K562 (cell line): ENCODE data around the gene SOX15. TPM values are rescaled to one million over a fixed set of nuclear protein-coding genes. Genes with fewer than 3 reads are reported as not detected.
A peak's percentile ranks its signal among the peaks of the same experiment; 100 is the strongest.

Experiments
- ARID1B ChIP-seq: fragments of 450-650 bp; IDR thresholded peaks from 2 replicates; pipeline ENCODE4 v1.6.1; 2016; ENCODE audit warnings: antibody characterized with exemption, mild to moderate bottlenecking, inconsistent platforms
- C11orf30 ChIP-seq: fragments of 450-650 bp; IDR thresholded peaks from 2 replicates; pipeline ENCODE4 v1.6.1; 2016; ENCODE audit warnings: low read depth, mild to moderate bottlenecking
- CBX1 ChIP-seq: sonication (generic); IDR thresholded peaks from 2 replicates; pipeline ENCODE4 v1.6.1; 2016; ENCODE audit warnings: antibody characterized with exemption, low read depth, mild to moderate bottlenecking
- CBX3 ChIP-seq, 2 experiments: IDR thresholded peaks; 1 replicate in 1 of 2; 2 replicates in 1 of 2; pipeline ENCODE4 v1.6.1; 2012; ENCODE audit warnings: inconsistent platforms in 2 of 2, low read length in 2 of 2, borderline replicate concordance in 1 of 2, control low read depth in 1 of 2
- EGR1 ChIP-seq: fragments of 450-650 bp; conservative IDR thresholded peaks from 2 replicates; pipeline ENCODE4 v1.6.1; 2017; ENCODE audit warnings: mild to moderate bottlenecking
- EHMT2 ChIP-seq: fragments of 450-650 bp; IDR thresholded peaks from 2 replicates; pipeline ENCODE4 v1.6.1; 2018; ENCODE audit warnings: antibody characterized with exemption
- ELF1 ChIP-seq: fragments of 200-800 bp; sonication (Bioruptor generic); IDR thresholded peaks from 2 replicates; pipeline ENCODE4 v1.6.1; 2016; ENCODE audit warnings: missing genetic modification characterization, missing compliant biosample characterization
- HDAC6 ChIP-seq: IDR thresholded peaks from 2 replicates; pipeline ENCODE4 v1.6.1; 2012; ENCODE audit warnings: low read depth, mild to moderate bottlenecking, control low read depth, inconsistent platforms, low read length, moderate library complexity
- POLR2A ChIP-seq: fragments of 450-650 bp; conservative IDR thresholded peaks from 2 replicates; pipeline ENCODE4 v1.6.1; 2016
- POLR2AphosphoS5 ChIP-seq: IDR thresholded peaks from 2 replicates; pipeline ENCODE4 v1.6.1; 2011; ENCODE audit warnings: mild to moderate bottlenecking, low read depth, low read length, moderate library complexity; ENCODE audit not compliant: control insufficient read depth, insufficient read depth
- RBM25 ChIP-seq: fragments of 200-400 bp; formaldehyde crosslinking; IDR thresholded peaks from 2 replicates; pipeline ENCODE4 v1.6.1; 2018; ENCODE audit warnings: low read length, low read depth, moderate library complexity; ENCODE audit not compliant: severe bottlenecking
- RFX1 ChIP-seq: fragments of 450-650 bp; IDR thresholded peaks from 2 replicates; pipeline ENCODE4 v1.6.1; 2016; ENCODE audit warnings: mild to moderate bottlenecking, moderate library complexity
- RNF2 ChIP-seq: sonication (generic); IDR thresholded peaks from 2 replicates; pipeline ENCODE4 v1.6.1; 2016
- SMAD1 ChIP-seq: fragments of 150-350 bp; IDR thresholded peaks from 2 replicates; pipeline ENCODE4 v1.6.1; 2014; ENCODE audit warnings: low read length, low read depth; ENCODE audit not compliant: partially characterized antibody
- ZFPM2 ChIP-seq: fragments of 250-450 bp; sonication (Bioruptor Pico); IDR thresholded peaks from 2 replicates; pipeline ENCODE4 v1.5.1; 2022; ENCODE audit warnings: mild to moderate bottlenecking
- ZNF146 ChIP-seq: IDR thresholded peaks from one replicate; pipeline ENCODE4 v1.6.1; 2018; ENCODE audit warnings: missing compliant biosample characterization; ENCODE audit not compliant: unreplicated experiment
- ZNF232 ChIP-seq: sonication (generic); formaldehyde crosslinking; IDR thresholded peaks from 2 replicates; pipeline ENCODE4 v1.8.0; 2022; ENCODE audit warnings: mild to moderate bottlenecking, missing genetic modification reagents
- ZNF589 ChIP-seq: fragments of 200-800 bp; sonication (Bioruptor generic); IDR thresholded peaks from 2 replicates; pipeline ENCODE4 v1.6.1; 2016; ENCODE audit warnings: low read depth, missing genetic modification characterization, missing compliant biosample characterization
- ZNF639 ChIP-seq, 2 experiments: fragments of 200-800 bp in 1 of 2; sonication (Bioruptor generic) in 1 of 2; sonication (generic) in 1 of 2; formaldehyde crosslinking in 1 of 2; IDR thresholded peaks in 1 of 2; conservative IDR thresholded peaks in 1 of 2; 2 replicates each; pipeline versions ENCODE4 v1.5.0 to v1.6.1; 2016 to 2020; ENCODE audit warnings: missing compliant biosample characterization in 1 of 2, missing genetic modification characterization in 1 of 2, missing genetic modification reagents in 1 of 2
- polyA plus RNA-seq, 8 experiments: library from polyadenylated mRNA; depleted of rRNA in 4 of 8; stranded (reverse) in 5 of 8; unstranded in 3 of 8; fragments of >200 nt; fragmentation: Nextera tagmentation in 2 of 8; fragmentation: Illumina TruSeq in 1 of 8; extraction: Ambion mirVana in 2 of 8; extraction: Trizol in 1 of 8; gene quantifications; 2 replicates each; pipeline versions ENCODE4 v1.2.1 to v1.2.3, GENCODE V29; 2011 to 2014; ENCODE audit warnings: inconsistent platforms in 1 of 8, missing spikeins in 1 of 8
- total RNA-seq, 7 experiments: library from RNA; depleted of rRNA in 6 of 7; stranded (reverse); fragments of >200 nt in 6 of 7; fragmentation: Illumina TruSeq in 2 of 7; extraction: Trizol in 2 of 7; gene quantifications; 2 replicates each; pipeline versions ENCODE4 v1.2.1 to v1.2.3, GENCODE V29; 2011 to 2021; ENCODE audit warnings: low replicate concordance in 1 of 7
- TF ChIP-seq, protein P1 (sequence below): fragments of 450-650 bp; IDR thresholded peaks from 2 replicates; pipeline ENCODE4 v1.6.1; 2016
- TF ChIP-seq, protein P2 (sequence below): fragments of 450-650 bp; IDR thresholded peaks from 2 replicates; pipeline ENCODE4 v1.7.1; 2018; ENCODE audit warnings: mild to moderate bottlenecking, low read depth; ENCODE audit not compliant: partially characterized antibody
- TF ChIP-seq, protein P3 (sequence below): sonication (generic); IDR thresholded peaks from 2 replicates; pipeline ENCODE4 v1.6.1; 2016

Gene SOX15
- total and polyA plus RNA-seq, 9 of the 15 experiments (the other 6 are each of a cell fraction or from before 2014, with no cell fraction given) = 0.07 to 0.33 (median 0.19) TPM; not detected in 5

- TF ChIP-seq RFX1 (peak; percentile 88), EHMT2 (no peak), POLR2AphosphoS5 (peak; percentile 93), RBM25 (no peak), ZFPM2 (CRISPR knock-in tag) (peak; percentile 57; the same call in 1 of the 2 replicates), CBX3 (IDR thresholded peaks at IDR 0.05; ENCODE audit: borderline replicate concordance in 1 of 2, low read length in 2 of 2) (peak in 1 of 2 experiments; percentile 11; a peak in 1 of 3 replicates), C11orf30 (peak; percentile 17; the same call in 1 of the 2 replicates), HDAC6 (no peak), EGR1 (no peak), ELF1 (tag) (peak; percentile 41; the same call in 1 of the 2 replicates), ARID1B (peak; percentile 16; the same call in 1 of the 2 replicates), ZNF589 (CRISPR knock-in tag) (0 out of 2 replicates have a peak, but pooled peaks have one; percentile 27), ZNF639 (CRISPR knock-in tag; conservative IDR thresholded peaks at IDR 0.05 in 1 of 2, IDR thresholded peaks at IDR 0.05 in 1 of 2) (0 out of 4 replicates have a peak, but pooled peaks of 1 of the 2 experiments have one; percentile 35), ZNF146 (CRISPR knock-in tag) (no peak), ZNF232 (CRISPR knock-in tag) (0 out of 2 replicates have a peak, but pooled peaks have one; percentile 52), POLR2A (peak; percentile 94), SMAD1 (peak; percentile 57), CBX1 (peak; percentile 83), RNF2 (0 out of 2 replicates have a peak, but pooled peaks have one; percentile 18)
- TF ChIP-seq, protein P1, sequence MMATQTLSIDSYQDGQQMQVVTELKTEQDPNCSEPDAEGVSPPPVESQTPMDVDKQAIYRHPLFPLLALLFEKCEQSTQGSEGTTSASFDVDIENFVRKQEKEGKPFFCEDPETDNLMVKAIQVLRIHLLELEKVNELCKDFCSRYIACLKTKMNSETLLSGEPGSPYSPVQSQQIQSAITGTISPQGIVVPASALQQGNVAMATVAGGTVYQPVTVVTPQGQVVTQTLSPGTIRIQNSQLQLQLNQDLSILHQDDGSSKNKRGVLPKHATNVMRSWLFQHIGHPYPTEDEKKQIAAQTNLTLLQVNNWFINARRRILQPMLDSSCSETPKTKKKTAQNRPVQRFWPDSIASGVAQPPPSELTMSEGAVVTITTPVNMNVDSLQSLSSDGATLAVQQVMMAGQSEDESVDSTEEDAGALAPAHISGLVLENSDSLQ = peak; percentile 5; the same call in 1 of the 2 replicates
- TF ChIP-seq, protein P2, sequence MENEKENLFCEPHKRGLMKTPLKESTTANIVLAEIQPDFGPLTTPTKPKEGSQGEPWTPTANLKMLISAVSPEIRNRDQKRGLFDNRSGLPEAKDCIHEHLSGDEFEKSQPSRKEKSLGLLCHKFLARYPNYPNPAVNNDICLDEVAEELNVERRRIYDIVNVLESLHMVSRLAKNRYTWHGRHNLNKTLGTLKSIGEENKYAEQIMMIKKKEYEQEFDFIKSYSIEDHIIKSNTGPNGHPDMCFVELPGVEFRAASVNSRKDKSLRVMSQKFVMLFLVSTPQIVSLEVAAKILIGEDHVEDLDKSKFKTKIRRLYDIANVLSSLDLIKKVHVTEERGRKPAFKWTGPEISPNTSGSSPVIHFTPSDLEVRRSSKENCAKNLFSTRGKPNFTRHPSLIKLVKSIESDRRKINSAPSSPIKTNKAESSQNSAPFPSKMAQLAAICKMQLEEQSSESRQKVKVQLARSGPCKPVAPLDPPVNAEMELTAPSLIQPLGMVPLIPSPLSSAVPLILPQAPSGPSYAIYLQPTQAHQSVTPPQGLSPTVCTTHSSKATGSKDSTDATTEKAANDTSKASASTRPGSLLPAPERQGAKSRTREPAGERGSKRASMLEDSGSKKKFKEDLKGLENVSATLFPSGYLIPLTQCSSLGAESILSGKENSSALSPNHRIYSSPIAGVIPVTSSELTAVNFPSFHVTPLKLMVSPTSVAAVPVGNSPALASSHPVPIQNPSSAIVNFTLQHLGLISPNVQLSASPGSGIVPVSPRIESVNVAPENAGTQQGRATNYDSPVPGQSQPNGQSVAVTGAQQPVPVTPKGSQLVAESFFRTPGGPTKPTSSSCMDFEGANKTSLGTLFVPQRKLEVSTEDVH = peak; percentile 82
- TF ChIP-seq, protein P3, sequence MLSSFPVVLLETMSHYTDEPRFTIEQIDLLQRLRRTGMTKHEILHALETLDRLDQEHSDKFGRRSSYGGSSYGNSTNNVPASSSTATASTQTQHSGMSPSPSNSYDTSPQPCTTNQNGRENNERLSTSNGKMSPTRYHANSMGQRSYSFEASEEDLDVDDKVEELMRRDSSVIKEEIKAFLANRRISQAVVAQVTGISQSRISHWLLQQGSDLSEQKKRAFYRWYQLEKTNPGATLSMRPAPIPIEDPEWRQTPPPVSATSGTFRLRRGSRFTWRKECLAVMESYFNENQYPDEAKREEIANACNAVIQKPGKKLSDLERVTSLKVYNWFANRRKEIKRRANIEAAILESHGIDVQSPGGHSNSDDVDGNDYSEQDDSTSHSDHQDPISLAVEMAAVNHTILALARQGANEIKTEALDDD = peak; percentile 78
Observed at GRCh38 chr17:7579001-7579833, 10.7 kb downstream of the SOX15 start, which contains the start of gene CD68 (continued).
